HTERT RPE-1 (cell line): ENCODE results near the gene ZDHHC13.
"Not testable (repeated sequence)": the region's sequence is repeated elsewhere in the genome, so short reads cannot be mapped to it uniquely, and the experiment has no call there.

Source experiments
- in situ Hi-C: fragments of 300-500 bp; cut with MboI; formaldehyde crosslinking; loops from 4 replicates; pipeline ENCODE4 v1.14.3; 2020; ENCODE audit warnings: low sequenced_read_pairs

The ZDHHC13 gene

DNA sequence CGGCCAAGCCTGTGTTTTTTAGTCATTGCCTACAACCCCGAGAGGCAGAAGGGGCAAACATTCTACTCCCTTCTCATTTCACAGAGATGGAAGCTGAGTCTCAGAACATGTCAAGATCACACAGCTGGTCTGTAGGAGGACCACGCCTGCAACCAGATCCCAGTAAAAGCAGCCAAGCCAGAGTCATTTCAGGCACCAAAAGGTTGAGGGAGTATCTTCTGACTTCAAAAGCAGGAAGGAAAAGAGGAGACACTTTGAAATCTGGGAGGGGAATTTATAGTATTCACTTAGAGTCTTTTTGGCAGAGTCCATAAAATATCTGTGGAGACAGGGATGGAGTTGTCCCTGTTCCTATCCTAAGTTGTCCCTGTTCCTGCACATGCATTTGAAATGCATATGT is 17.9 kb upstream of the ZDHHC13 start:
- in situ Hi-C loops = no loop called here

DNA sequence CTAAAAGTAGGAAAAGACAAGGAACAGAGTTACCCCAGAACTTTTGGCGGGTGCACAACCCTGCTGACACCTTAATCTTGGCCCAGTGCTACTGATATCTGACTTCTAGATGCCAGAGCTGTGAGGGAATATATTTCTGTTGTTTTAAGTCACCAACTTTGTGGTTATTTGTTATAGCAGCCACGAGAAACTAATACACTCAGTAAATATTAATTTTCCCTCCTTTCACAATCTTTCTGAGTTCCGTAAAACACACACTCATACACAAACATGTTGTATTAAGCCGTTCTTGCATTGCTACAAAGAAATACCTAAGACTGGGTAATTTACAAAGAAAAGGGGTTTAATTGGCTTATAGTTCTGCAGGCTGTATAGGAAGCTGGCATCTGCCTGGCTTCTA is 16.1 kb upstream of the ZDHHC13 start:
- in situ Hi-C loops = no loop called here

DNA sequence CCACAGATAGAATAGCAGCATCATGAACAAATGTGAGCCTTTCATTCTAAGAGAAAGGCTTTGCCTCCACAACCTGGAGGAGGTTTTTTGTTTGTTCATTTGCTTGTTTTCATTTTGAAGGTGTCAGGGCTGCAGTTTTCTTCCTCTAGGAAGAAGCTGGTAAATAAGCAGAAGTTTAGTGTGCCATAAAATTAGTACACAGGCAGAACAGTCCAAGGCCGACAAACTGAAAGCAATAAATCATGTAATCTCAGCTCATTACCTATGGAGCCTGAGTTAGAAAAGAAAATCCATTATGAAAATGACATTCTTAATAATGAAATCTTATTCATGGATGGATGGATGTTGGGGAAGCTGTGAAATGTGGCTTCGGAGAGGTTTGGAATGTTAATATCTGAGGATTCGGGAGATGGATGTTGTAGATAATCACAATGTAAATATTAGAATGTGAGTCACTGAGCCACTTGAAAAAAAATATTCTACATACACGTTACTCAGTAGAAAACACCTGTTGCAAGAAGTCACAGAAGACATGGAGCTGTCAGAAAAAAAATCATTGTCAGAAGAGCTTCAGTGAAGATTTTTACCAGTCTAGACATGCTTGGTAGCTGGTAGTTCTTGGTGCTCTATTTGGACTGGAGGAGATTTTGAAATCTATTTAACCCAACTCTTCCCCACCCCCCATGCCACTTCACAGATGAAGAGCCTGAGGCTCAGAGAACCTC is 15.0 kb upstream of the ZDHHC13 start:
- in situ Hi-C loops = no loop called here

DNA sequence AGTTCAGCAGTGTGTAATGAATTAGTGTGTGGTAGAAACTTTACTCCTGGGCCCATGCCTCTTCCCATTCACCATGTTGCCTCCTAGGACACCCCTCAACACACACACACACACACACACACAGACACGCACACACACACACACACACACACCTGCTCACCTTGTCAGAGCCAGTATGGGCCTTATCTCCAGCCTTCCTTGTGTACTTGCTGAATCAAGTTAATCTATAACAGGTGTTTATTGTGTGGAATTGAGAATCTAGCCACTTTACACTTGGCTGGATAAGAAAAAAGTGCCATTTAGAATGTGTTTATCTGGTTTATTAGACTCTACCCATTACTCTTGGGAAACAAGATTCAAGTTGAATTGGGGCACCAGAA is 14.5 kb upstream of the ZDHHC13 start:
- in situ Hi-C loops = no loop called here

DNA sequence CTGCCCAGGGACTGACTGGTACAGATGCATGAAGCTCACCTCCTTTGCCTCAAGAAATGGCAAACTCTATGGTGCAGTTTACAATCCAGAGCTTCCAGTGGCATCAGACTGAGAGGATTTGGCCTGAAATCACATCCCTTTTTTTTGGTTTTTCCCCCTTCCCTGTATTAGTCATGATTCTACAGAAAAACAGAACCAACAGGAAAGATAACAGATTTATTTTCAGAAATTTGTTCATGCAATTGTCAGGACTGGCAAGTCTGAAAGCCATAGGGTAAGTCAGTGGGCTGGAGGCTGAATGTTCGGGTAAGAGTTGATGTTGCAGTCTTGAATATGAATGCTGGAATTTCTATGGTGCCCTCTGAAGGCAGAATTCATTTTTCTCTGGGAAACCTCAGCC is 12.0 kb upstream of the ZDHHC13 start:
- in situ Hi-C loops = no loop called here

DNA sequence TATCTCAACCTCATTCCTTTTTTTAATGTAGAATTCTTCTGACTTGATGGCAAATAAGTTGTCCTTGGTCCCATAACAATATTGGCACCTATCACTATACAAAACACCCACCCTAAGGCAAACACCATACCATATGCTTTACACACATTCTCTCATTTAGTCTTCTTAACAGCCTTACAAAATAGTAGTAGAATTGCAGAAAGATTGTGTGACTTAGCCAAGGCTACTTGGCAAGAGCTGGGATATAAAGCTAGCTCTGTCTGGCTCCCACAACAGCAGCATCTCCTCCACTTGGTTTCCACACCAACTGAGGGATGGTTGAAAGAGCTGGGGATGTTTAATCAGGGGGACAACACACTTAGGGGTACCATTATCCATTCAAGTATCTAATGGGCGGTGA is 9.8 kb upstream of the ZDHHC13 start:
- in situ Hi-C loops = no loop called here

DNA sequence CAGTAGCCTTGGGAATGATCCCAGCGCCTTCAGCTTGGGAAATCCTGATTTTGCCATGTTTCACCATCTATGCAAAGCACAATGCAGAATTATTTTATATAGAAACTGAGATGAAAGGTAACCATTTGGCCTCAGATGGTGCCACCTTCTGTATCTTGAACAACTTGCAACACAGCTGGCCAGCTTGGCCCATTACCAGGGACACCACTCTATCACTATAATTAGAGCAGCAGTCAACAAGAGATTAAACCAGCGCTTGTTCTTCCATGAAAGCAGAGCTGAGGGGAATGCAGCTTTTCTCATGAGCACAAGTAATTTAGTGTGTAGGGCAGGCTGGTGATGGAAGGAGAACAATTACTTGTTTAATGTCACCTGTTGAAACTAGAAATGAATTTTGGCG is 6.7 kb upstream of the ZDHHC13 start:
- in situ Hi-C loops = no loop called here

DNA sequence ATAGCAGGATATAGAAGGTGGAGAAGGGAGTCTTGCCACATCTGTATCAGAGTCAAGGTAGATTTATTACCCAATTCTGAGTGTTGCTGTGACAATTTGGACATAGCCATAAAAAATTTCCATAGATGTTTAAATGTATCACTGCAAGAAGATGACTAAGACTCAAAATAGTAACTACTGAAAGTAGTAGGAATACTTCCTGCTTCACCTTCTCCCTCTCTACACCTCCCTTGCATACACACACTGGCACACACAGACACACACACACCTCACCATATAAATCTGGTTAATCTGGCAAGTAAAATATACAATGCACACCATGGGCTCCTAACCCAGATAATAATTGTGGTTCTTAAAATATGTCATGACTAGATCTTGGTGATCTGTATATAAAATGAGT is 5.2 kb upstream of the ZDHHC13 start:
- in situ Hi-C loops = no loop called here

DNA sequence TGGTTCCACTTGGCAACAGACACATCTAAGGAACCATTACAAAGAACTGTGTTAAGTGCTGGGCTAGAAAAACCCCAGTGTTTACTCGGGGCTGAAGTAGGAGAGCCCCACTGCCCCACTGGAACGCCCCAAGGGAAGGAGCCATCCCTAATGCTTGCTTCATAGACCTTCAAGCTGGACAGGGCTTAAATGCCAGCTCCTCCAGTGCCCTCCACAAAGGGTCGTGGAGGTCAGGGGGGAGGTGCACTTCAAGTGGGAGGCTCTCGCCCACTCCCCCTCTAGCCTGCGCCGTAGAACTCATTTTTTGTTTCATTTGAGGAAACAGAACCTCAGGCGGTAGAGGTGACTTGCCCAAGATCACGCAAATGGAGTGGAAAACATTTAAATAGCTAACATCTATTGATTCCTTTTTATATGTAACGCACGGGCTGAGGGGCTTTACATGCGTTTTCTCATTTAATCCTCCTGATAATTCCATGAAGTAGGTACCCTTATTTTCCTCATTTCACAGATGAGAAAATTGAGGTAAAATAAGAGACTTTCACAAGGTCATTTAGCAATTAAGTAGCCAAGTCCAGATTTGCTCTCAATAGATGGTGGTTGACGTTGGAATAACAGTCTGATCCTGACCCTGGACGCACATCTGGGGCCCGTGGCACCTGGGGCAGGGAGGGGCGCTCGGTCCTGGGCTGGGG is 545 bp upstream of the ZDHHC13 start:
- in situ Hi-C loops = no loop called here

DNA sequence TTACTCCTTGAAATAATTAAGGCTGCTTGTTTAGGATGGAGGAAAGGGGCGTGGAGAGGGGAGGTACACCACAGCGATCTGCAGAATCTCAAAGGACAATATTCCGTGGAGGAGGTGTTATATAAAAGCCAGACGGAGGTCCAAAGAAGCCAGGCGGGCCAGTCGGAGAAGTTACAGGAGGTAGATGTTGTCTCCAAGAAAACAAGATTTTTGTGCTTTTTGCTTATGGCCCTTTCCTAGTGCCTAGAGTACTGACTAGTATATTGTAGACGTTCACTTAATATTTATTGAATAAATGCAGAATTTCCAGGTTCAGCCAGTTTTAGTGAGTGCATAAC is 761 bp downstream of the ZDHHC13 start:
- in situ Hi-C loops = no loop called here

DNA sequence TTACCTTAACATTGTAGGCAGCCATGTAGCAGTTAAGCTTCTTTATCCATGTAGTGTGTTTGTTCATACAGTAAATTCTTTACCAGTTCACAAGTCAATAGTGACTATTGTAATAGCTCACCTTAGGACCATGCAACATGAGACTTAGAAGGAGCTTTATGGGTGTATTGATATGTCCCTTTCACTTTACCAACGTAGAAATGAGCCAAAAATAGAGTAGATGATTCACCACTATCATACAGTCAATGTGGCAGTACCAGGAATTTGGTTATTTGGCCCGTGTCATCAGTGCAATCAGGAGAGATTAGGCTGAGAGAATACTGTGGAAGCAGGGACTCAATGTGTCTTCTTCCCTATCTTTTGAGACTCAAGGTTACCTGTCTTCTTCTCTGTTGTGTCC is 4.7 kb downstream of the ZDHHC13 start:
- in situ Hi-C loops = no loop called here

DNA sequence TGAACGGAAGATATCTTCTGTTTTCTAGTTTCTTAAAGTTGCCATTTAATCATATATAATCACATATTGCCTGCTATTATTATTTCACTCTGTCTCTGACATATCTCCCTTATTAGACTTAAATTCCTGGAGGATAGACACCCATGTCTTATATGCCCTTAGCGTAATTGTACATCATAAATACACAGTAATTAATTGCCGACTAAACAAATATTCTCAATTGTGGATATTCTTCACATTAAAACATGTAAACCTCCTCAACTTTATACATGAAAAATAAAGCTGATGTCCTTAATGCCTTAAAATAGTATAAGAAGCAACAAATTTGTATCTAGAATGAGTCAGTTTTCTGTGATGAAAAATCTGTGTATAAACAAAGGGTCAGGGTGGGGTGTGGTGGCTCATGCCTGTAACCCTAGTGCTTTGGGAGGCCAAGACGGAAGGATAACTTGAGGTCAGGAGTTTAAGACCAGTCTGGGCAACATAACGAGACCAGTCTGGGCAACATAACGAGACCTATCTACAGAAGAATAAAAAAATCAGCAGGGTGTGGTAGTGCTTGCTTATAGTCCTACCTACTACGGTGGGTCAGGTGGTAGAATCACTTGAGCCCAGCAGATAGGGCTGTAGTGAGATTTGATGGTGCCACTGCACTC is 6.1 kb downstream of the ZDHHC13 start:
- in situ Hi-C loops = no loop called here

DNA sequence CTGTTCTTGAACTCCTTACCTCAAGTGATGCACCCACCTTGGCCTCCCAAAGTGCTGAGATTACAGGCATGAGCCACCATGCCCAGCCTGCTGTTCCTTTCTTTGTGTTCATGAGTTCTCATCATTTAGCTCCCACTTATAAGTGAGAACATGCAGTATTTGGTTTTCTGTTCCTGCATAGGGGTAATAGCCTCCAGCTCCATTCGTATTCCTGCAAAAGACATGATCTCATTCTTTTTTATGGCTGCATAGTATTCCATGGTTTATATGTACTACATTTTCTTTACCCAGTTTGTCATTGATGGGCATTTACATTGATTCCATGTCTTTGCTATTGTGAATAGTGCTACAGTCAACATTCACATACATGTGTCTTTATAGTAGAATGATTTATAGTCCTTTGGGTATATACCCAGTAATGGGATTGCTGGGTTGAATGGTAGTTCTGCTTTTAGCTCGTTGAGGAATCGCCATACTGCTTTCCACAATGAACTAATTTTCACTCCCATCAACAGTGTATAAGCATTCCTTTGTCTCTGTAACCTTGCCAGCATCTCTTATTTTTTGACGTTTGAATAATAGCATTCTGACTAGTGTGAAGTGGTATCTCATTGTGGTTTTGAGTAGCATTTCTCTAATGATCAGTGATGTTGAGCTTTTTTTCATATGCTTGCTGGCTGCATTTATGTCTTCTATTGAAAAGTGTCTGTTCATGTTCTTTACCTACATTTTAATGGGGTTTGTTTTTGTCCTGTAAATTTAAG is 9.8 kb downstream of the ZDHHC13 start:
- in situ Hi-C loops = not testable (repeated sequence)

DNA sequence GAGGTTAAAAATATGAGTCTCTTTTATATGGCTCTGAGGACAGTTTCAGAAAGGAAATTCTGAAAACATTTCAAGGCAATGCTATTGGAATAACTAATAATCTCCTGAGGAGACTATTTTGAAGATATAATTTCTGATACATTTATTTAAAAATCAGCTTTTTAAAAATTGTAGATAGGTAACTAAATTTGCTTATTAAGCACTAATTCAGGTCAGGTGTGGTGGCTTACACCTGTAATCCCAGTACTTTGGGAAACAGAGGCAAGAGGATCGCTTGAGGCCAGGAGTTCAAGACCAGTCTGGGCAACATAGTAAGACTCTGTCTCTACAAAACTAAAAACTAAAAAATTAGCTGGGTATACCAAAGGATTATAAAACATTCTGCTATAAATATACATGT is 17.0 kb downstream of the ZDHHC13 start:
- in situ Hi-C loops = no loop called here

DNA sequence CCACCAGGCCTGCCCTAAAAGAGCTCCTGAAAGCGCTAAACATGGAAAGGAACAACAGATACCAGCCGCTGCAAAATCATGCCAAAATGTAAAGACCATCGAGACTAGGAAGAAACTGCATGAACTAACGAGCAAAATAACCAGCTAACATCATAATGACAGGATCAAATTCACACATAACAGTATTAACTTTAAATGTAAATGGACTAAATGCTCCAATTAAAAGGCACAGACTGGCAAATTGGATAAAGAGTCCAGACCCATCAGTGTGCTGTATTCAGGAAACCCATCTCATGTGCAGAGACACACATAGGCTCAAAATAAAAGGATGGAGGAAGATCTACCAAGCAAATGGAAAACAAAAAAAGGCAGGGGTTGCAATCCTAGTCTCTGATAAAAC is 19.9 kb downstream of the ZDHHC13 start:
- in situ Hi-C loops = not testable (repeated sequence)

DNA sequence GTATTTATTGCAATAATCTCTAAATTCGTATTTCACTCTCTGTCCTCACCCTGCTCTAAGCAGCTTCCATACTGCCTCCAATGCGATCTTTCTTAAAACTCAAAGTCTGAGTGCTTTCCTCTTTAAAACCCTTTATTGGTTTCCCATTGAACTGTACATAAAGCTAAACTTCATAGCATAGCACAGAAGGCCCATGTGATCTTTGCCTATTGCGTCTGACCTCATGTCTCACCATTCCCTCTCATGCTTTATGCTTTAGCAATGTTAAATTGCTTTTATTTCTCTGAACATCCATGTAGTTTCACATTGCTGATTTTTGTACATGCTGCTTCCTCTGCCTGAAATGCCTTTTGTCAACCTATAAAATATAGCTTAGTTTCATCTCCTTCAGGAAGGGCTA is 28.4 kb downstream of the ZDHHC13 start:
- in situ Hi-C loops = no loop called here

DNA sequence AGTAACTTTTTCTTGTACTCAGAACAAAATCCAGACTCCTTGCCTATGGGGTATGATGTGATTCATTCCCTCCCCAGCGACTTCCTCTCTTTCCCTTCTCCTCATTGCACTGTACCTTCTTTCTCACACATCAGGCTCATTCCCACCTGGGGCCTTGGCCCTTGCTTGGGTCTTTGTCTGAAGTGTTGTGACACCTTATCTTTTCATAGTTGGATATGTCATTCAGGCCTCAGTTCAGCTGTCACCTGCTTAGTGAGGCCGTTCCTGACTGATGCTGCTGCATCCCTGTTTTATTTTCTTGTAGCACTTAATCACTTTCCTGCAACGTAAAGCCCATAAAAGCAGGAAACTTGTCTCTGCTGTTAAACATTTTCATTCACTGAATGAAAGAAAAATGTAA is 39.9 kb downstream of the ZDHHC13 start:
- in situ Hi-C loops = no loop called here

DNA sequence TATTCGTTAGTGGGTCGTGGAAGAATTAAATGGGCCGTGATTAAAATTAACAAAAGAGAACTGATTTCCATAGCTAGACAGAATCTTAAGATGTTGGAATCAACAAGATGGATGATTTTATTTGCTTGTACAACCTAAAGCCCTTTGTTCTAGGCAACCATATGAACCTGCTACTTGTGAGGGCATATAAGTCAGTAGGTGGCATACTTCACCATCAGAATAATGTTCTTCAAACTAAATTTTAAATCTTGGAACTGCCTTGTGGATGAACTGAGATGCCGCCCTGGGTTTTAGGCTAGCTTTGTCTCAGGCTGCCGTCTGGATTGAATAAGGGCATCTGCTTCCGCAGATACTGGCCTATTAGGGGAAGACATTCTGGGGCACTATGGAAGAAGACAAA is 43.9 kb downstream of the ZDHHC13 start:
- in situ Hi-C loops = no loop called here

DNA sequence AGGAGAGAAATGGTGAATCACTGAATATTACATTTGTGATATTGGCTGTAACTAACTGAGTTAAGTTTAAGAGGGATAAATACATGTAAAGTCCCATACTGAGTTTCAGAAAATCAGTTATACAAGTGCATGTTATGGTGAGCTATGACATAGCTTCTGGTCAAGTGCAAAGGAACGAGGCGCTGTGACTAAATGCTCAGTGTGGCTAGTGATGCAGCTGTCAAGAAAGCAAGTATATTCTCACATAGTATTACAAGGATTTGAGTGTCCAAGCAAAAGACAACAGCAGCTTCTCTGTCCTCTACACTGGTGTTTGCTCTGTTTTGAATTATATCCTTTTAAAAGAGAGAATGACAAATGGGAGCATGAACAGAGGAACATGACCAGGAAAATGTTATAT is 44.7 kb downstream of the ZDHHC13 start:
- in situ Hi-C loops = no loop called here

DNA sequence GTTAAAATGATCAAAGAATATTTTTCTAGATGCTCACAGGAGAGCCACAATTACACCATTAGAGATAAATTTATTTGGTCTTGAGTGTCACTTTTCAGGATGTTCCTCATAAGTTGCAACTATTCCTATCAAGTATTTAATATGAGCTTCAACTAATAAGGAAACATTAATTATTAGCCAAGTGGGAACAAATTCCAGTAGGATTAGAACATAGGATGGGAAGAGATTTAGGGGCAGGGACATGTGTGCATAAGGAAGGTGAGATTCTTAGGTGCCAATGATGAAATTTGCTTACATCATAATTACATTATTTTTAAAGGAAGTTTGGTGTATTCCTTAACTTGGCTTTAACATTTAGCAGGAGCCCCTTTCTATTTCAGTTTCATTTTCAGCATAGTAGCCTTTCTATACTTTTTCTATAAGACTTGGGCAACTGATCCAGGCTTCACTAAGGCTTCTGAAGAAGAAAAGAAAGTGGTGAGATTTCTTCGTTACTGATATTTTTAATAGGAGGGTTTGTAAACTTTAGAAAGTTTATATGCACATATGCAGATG is 46.1 kb downstream of the ZDHHC13 start:
- in situ Hi-C loops = no loop called here

DNA sequence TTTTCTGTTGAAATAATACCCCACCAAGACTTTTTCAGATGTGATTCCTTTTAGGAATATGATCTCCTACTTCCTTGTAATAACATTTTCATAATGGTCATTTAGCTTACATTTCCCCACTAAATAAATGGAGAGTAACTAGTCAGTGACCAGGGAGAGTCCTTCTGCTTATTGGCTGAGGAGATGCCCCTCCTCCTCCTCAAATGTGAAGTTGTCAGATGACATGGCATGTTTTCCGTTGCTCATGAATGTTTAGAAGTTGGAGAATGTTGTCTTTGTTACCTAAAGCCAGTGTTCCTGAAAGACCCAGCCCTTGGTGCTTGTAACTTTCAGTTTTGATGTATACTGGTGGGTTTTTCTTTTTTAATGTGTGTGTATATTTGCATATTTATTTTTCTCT is 46.6 kb downstream of the ZDHHC13 start:
- in situ Hi-C loops = no loop called here
